Stimulated activated CD4-positive, alpha-beta T cell treated with anti-CD3 and anti-CD28 coated beads, TNF-alpha, amount 100 ng/mL, for 24 hours (primary cell): ENCODE measurements around the gene MOK.
A peak's percentile ranks its signal among the peaks of the same experiment; 100 is the strongest.
"Not testable (repeated sequence)": the region's sequence is repeated elsewhere in the genome, so short reads cannot be mapped to it uniquely, and the experiment has no call there.

Experiments used
- DNase-seq, 3 experiments: peaks; one replicate each; pipeline ENCODE4 v3.0.0-alpha.2; 2020; ENCODE audit warnings: low read depth in 3 of 3

The MOK gene

GRCh38 chr14:102248121-102248520 lies 56.8 kb downstream of the MOK start:
- no peak for DNase-seq

GRCh38 chr14:102246071-102246470 lies 58.9 kb downstream of the MOK start:
- DNase-seq: no peak

GRCh38 chr14:102243795-102244194 lies 61.2 kb downstream of the MOK start:
- not testable (repeated sequence) for DNase-seq

GRCh38 chr14:102241147-102241546 lies 63.8 kb downstream of the MOK start:
- DNase-seq: no peak

GRCh38 chr14:102240481-102240880 lies 64.5 kb downstream of the MOK start:
- not testable (repeated sequence) for DNase-seq

- DNase-seq: no peak
Measured at GRCh38 chr14:102239231-102239630, 65.7 kb downstream of the MOK start.

GRCh38 chr14:102238766-102239165 lies 66.2 kb downstream of the MOK start:
- no peak for DNase-seq

GRCh38 chr14:102238131-102238530 lies 66.8 kb downstream of the MOK start:
- no peak for DNase-seq

GRCh38 chr14:102236026-102236425 lies 68.9 kb downstream of the MOK start:
- no peak for DNase-seq

- peak; percentile 52 to 79 (median 67) for DNase-seq
Measured at GRCh38 chr14:102235275-102235897, 69.6 kb downstream of the MOK start.

- DNase-seq: no peak
Measured at GRCh38 chr14:102234331-102235264, 70.4 kb downstream of the MOK start.

GRCh38 chr14:102233081-102233480 lies 71.9 kb downstream of the MOK start:
- no peak for DNase-seq

GRCh38 chr14:102232348-102232625 lies 72.7 kb downstream of the MOK start:
- no peak for DNase-seq

- DNase-seq: no peak
Measured at GRCh38 chr14:102231476-102232347, 73.3 kb downstream of the MOK start.

GRCh38 chr14:102230481-102231210 lies 74.3 kb downstream of the MOK start:
- no peak for DNase-seq

GRCh38 chr14:102229739-102230092 lies 75.2 kb downstream of the MOK start:
- no peak for DNase-seq

- DNase-seq: no peak
Measured at GRCh38 chr14:102229071-102229738, 75.8 kb downstream of the MOK start.

GRCh38 chr14:102227184-102227964 lies 77.6 kb downstream of the MOK start:
- no peak for DNase-seq

- DNase-seq: no peak
Measured at GRCh38 chr14:102226356-102227125, 78.4 kb downstream of the MOK start.

- no peak for DNase-seq
Measured at GRCh38 chr14:102225936-102226335, 79.0 kb downstream of the MOK start.
